Stimulated activated naive CD4-positive, alpha-beta T cell (primary cell): Measurements from ENCODE around the gene TAGAP.
A peak's percentile ranks its signal among the peaks of the same experiment; 100 is the strongest.
"Not testable (repeated sequence)": the region's sequence is repeated elsewhere in the genome, so short reads cannot be mapped to it uniquely, and the experiment has no call there.

Experiments
- DNase-seq, 6 experiments: peaks; one replicate each; lab custom pipeline; 2025; lab: John Stamatoyannopoulos, UW

The TAGAP gene

GRCh38 chr6:159045801-159046200 is 1.0 kb upstream of the TAGAP start:
- no peak for DNase-seq

DNA sequence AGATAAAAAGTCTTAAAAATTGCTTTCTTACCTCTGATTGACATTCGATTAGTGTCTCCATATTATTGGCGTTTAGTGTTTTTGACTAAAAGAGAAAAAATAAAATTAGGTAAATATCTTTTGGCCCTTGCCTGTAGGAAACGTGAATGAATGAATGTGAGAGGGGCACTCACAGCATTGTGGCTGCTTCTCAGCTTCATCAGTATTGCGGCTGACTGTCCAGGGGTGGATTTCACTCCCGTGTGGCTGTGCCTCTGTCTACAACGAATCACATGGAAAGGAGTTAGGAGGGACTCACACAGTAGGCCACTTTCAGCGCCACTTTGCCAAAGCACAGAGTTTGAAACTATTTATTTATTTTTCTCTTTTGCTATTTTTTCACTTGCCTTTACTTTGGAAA is 844 bp downstream of the TAGAP start:
- DNase-seq = peak in 3 of 6 experiments; percentile 11 to 39 (median 15)

- peak in 4 of 6 experiments; percentile 22 to 77 (median 72) for DNase-seq
Measured at GRCh38 chr6:159043251-159043650, 1.5 kb downstream of the TAGAP start.

DNA sequence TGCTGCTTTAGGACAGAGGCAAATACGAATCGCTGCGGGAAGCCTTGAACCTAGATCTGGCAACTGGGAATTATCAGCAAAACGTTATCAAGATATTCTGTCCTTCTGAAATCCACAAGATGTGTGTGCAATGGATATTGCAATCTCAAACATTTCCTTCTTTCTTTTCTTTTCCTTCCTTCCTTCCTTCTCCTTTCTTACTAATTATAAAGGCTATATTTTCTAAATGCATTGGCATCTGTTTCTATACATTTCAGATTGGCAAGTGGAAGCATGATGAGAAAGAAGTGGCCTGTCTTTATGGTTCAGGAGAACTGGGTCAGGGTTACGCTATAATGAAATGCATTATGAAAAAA is 2.0 kb downstream of the TAGAP start:
- no peak for DNase-seq

DNA sequence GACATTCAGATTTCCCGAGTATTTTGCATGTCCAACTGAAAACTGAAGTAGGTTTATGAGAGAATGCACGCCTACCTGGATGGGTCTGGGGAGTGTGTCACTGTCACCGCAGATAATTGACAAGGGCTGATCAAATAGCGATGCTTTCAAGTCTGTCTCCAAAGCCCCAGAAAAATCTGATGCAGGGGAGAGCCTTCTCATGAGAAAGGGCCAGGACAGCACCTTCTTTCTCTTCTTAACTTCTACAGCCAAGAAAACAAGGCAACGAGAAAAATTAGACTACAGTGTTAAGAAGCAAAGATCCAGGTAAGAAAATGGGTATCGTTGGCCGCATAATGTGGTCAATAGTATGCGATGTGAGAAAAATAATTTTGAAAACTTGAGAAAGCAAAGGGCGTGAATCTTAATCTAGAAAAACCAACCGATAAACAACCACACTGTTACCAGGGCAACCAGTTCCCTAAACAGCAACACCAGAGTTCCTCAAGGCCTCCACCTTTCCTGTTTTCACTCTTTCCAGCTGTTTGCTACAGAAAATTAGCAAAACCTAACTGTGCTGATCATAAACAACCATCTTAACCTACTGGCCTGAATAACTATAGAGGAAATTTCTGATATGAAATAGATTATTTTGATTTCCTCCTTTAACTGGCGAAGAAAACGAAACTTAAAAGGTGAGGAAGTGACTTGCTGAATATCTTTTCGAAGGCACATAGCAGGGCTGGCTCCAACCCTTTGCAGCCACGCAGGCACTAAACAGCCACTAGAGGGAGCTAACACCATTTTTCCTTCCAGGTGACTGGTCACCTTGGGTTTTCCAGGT is 2.6 kb downstream of the TAGAP start:
- DNase-seq = peak; percentile 39 to 95 (median 81)

DNA sequence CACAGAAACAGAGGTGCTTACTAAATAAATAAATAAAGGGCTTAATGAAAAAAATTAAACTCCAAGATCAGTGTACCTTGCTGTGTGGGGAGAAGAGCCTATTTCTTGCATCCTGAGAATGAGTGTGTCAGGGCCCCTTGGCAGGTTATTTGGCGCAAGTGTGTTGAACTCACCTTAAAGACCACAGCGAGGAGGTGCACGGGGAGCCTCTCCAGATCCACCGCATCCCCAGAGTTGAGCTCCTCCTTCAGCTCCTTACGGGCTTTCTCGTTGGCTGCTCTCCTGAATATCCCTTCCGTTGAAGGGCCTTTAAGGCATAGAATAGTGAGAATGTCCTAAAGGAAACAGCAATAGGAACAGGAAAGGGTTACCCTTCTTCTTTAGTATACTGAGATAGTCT is 3.6 kb downstream of the TAGAP start:
- no peak for DNase-seq

- no peak for DNase-seq
Measured at GRCh38 chr6:159039885-159040258, 4.9 kb downstream of the TAGAP start.

- no peak for DNase-seq
Measured at GRCh38 chr6:159038914-159039884, 5.6 kb downstream of the TAGAP start.

GRCh38 chr6:159038318-159038717 is 6.5 kb downstream of the TAGAP start:
- not testable (repeated sequence) for DNase-seq

DNA sequence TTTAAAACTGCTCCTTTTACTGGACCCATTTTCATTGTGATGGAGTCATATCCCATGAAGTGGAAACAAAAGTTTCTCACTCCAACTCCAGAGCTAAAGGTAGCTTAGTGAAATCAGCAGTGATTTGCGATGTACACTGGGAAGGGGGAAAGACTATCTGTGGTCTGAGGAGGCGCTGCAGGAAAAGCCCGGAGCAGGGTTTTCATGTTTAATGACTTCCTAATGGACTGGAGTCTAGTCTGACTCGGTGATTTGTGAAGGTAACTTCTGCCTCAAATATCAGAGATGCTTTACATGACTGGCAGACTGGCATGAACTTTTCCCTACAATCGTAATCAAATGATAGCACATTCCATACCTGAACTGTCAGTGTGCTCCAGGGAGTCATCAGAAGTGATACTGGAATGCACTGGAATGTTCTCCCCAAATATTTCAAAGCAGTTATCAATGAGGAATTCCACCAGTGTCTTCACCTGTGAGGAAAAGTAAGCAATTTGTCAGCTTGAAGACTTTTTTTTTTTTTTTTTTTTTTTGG is 7.0 kb downstream of the TAGAP start:
- no peak for DNase-seq

- no peak for DNase-seq
Measured at GRCh38 chr6:159036673-159037072, 8.1 kb downstream of the TAGAP start.

- DNase-seq = no peak
Measured at GRCh38 chr6:159035891-159036290, 8.9 kb downstream of the TAGAP start.

DNA sequence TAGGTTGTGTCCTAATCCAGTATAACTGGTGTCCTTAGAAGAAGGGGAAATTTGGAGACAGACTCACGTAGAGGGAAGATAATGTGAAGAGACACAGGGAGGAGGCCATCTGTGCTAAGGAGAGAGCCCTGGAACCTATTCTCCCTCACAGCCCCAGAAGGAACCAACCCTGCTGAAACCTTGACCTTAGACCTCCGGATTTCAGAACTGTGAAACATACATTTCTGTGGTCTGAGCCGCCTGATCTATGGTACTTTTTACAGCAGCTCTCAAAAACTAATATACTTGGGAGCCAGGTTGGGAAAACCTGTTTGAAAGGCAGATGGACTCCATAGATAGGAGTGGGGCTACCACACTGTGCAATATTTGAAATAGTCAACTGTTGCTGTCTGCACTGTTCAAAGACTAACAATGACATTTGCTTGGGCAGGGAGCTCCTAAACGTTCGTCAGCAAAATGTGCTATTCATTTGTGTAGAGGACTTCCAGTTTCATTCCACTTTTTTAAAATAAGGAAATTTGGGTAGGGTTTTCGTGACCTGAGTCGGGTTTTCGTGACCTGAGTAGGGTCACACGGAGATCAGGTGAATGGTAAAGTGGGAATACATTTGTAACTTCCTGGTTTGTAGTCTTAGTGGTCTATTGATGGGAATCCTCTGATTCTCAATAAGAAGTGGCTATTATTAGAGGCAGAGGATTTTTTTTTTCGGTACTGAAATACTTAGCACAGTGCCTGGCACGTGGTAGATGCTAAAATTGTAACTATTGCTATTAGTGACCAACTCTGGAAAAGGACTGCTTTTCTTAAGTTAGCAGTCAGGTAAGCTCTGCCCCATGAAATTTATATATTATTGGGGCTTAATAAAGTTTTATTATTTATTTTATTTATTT is 11.4 kb downstream of the TAGAP start:
- no peak for DNase-seq

- DNase-seq = no peak
Measured at GRCh38 chr6:159031846-159032245, 12.9 kb downstream of the TAGAP start.

DNA sequence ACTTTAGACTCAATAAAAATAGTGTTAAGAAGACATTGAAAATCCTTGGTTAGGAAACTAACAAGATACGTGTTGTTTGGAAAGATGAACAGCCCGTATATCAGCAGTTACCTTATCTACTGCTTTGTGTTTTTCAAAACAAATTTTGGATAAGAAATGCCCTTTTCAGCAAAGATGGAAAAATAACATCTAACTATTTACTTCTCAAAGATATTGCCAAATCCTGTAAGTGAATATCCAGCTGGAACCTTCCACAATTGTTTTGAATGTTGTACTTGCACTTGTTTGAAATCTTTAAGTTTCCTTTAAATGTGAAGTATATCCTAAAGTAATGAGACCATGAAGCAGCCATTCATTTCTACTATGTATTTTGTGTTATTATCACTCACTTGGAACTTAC is 14.6 kb downstream of the TAGAP start:
- no peak for DNase-seq

- not testable (repeated sequence) for DNase-seq
Measured at GRCh38 chr6:159025224-159025623, 19.6 kb downstream of the TAGAP start.

GRCh38 chr6:159023893-159024292 is 20.9 kb downstream of the TAGAP start:
- DNase-seq = no peak

- DNase-seq = no peak
Measured at GRCh38 chr6:159020011-159020410, 24.8 kb downstream of the TAGAP start.

GRCh38 chr6:159017757-159018559 is 26.8 kb downstream of the TAGAP start:
- DNase-seq = no peak

DNA sequence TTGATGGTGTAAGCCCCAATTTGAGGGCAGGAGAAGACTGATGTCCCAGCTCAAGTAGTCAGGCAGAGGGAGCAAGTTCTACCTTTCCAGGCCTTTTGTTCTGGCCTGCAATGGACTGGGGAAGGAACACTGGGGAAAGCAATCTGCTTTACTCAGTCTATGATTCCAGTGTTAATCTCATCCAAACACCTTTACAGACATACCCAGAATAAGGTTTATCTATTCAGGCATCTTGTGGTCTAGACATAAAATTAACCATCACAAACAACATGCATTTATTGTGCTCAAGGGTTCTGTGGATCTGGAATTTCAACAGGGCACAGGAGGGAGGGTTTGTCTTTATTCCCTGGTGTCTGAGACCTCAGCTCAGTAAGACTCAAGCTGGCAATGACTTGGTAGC is 30.4 kb downstream of the TAGAP start:
- DNase-seq = no peak

GRCh38 chr6:159013229-159013628 is 31.6 kb downstream of the TAGAP start:
- DNase-seq = no peak
